GM19025 (cell line): ENCODE data around the gene PELI3.
"Not testable (repeated sequence)": the region's sequence is repeated elsewhere in the genome, so short reads cannot be mapped to it uniquely, and the experiment has no call there.

Source experiments
- ATAC-seq: cut with Tn5 transposase; IDR thresholded peaks from one replicate; pipeline ENCODE4 v1.9.1; 2021; ENCODE audit warnings: mild to moderate bottlenecking, low read depth, moderate library complexity; ENCODE audit not compliant: unreplicated experiment

PELI3 gene

GRCh38 chr11:66440940-66441282 lies 25.8 kb upstream of the PELI3 start:
- not testable (repeated sequence) for ATAC-seq

- no peak for ATAC-seq
Measured at GRCh38 chr11:66443602-66444001, 23.1 kb upstream of the PELI3 start.

- no peak for ATAC-seq
Measured at GRCh38 chr11:66447012-66447411, 19.7 kb upstream of the PELI3 start.

- ATAC-seq = no peak
Measured at GRCh38 chr11:66448523-66448922, 18.2 kb upstream of the PELI3 start.

GRCh38 chr11:66450560-66450959 lies 16.1 kb upstream of the PELI3 start:
- no peak for ATAC-seq

- no peak for ATAC-seq
Measured at GRCh38 chr11:66451663-66452062, 15.0 kb upstream of the PELI3 start.

GRCh38 chr11:66454247-66454646 lies 12.5 kb upstream of the PELI3 start:
- no peak for ATAC-seq

- no peak for ATAC-seq
Measured at GRCh38 chr11:66454828-66455227, 11.9 kb upstream of the PELI3 start.

- no peak for ATAC-seq
Measured at GRCh38 chr11:66457826-66458225, 8.9 kb upstream of the PELI3 start.

GRCh38 chr11:66459138-66459778 lies 7.4 kb upstream of the PELI3 start:
- no peak for ATAC-seq

GRCh38 chr11:66462010-66462409 lies 4.7 kb upstream of the PELI3 start:
- ATAC-seq = no peak

- ATAC-seq = no peak
Measured at GRCh38 chr11:66462911-66463310, 3.8 kb upstream of the PELI3 start.

- ATAC-seq = not testable (repeated sequence)
Measured at GRCh38 chr11:66464116-66464515, 2.6 kb upstream of the PELI3 start.

- ATAC-seq = no peak
Measured at GRCh38 chr11:66464916-66465315, 1.8 kb upstream of the PELI3 start.

GRCh38 chr11:66465373-66466224 lies 1.1 kb upstream of the PELI3 start:
- ATAC-seq = no peak

GRCh38 chr11:66467034-66467659 lies 442 bp downstream of the PELI3 start:
- peak; percentile 44 for ATAC-seq

GRCh38 chr11:66467756-66468155 lies 1.1 kb downstream of the PELI3 start:
- no peak for ATAC-seq

- no peak for ATAC-seq
Measured at GRCh38 chr11:66468691-66469090, 2.0 kb downstream of the PELI3 start.

- ATAC-seq = no peak
Measured at GRCh38 chr11:66469441-66469840, 2.7 kb downstream of the PELI3 start.

GRCh38 chr11:66470015-66470414 lies 3.3 kb downstream of the PELI3 start:
- no peak for ATAC-seq

GRCh38 chr11:66471142-66471541 lies 4.4 kb downstream of the PELI3 start:
- ATAC-seq = no peak

GRCh38 chr11:66472054-66472453 lies 5.3 kb downstream of the PELI3 start:
- ATAC-seq = no peak
